ENCODE results near the gene EARS2. TPM values are rescaled to one million over a fixed set of nuclear protein-coding genes. Genes with fewer than 3 reads are reported as not detected.

Gene EARS2
- total RNA-seq, 4 donors from 2014 or later: 13.8 to 37.4 (median 28.0) TPM

DNA sequence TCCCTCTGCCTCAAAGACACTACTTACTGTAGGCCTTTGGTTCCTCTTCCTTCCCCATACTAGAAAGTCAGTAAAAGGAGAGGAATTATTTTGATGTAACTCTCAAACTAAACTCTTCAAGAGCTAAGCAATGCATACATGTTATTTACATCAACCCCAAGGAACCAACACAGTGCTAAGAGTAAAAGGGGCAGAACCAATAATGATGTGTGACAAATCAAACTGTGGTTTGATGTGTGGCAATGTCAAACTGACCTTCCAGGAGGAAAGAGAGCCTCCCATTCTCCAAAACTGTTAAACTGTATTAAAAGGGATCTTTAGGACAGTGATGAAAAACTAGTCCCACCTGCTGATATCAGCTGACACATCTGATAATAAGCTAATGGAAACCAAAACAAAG is 23.2 kb upstream of the EARS2 start:
- Histone ChIP-seq H3K4me3 (no peak overlapping the region), H3K4me1 (peaks cover 0 to 5% (median 0%) of the 10 kb centered on the region in 4 donors), H3K9me3 (no peaks in the 10 kb centered on the region), H3K27ac (no peak overlapping the region), H3K36me3 (peaks cover 0 to 75% (median 0%) of the 10 kb centered on the region in 3 donors), H3K27me3 (no peaks in the 10 kb centered on the region)
- TF ChIP-seq, protein P1, sequence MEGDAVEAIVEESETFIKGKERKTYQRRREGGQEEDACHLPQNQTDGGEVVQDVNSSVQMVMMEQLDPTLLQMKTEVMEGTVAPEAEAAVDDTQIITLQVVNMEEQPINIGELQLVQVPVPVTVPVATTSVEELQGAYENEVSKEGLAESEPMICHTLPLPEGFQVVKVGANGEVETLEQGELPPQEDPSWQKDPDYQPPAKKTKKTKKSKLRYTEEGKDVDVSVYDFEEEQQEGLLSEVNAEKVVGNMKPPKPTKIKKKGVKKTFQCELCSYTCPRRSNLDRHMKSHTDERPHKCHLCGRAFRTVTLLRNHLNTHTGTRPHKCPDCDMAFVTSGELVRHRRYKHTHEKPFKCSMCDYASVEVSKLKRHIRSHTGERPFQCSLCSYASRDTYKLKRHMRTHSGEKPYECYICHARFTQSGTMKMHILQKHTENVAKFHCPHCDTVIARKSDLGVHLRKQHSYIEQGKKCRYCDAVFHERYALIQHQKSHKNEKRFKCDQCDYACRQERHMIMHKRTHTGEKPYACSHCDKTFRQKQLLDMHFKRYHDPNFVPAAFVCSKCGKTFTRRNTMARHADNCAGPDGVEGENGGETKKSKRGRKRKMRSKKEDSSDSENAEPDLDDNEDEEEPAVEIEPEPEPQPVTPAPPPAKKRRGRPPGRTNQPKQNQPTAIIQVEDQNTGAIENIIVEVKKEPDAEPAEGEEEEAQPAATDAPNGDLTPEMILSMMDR (IDR thresholded peaks at IDR 0.05): no peak
- TF ChIP-seq POLR2A (IDR thresholded peaks at IDR 0.05): no peak
- DNase-seq: no peak

DNA sequence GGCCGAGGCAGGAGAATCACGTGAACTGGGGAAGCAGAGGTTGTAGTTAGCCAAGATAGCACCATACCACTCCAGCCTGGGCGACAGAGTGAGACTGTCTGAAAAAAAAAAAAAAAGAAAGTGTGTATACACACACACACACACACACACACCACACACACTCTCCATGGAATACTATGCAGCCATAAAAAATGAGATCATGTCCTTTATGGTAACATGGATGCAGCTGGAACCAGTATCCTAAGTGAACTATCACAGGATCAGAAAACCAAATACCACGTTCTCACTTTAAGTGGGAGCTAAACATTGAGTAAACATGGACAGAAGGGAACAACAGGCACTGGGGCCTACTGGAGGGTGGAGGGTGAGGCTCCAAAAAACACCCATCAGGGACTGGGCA is 22.2 kb upstream of the EARS2 start:
- H3K27ac ChIP-seq: no peak overlapping the region
- no peaks in the 10 kb centered on the region for H3K9me3 ChIP-seq
- no peaks in the 10 kb centered on the region for H3K27me3 ChIP-seq
- no peak for TF ChIP-seq POLR2A (IDR thresholded peaks at IDR 0.05)
- TF ChIP-seq, protein P1 (IDR thresholded peaks at IDR 0.05): no peak
- peaks cover 0 to 5% (median 0%) of the 10 kb centered on the region in 4 donors for H3K4me1 ChIP-seq
- peaks cover 0 to 74% (median 0%) of the 10 kb centered on the region in 3 donors for H3K36me3 ChIP-seq
- no peak for DNase-seq
- H3K4me3 ChIP-seq: no peak overlapping the region

DNA sequence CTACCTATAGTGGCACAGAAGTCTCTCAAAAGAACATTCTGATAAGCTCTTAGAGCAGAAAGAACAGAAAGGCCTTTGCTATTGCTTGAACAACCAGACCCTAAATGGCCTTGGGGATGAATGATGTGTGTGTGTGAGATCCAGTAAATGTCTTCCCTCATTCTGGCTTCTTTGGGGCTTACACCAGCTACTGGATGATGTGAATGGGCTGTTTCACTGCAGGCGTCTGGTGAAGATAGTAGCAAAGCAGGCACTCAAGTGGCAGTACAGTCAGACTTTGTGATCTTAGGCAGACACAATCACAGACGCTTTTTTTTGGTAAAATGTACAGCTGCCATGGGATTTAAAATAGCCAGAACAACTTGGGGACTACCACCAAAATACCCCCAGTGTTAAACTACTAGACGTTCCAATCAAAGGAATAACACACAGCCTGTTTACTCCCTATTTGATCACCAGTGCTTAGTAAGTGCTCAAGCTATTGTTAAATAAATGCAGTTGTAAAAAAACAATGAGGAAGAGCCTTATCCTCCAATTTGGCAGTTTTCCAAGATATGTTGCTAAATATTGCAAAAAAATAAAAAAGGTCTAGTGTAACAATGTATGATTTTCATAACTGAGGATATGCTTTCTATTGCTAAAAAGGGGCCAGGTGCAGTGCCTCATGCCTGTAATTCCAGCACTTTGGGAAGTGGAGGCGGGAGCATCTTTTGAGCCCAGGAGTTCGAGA is 21.1 kb upstream of the EARS2 start:
- Histone ChIP-seq H3K27me3 (no peaks in the 10 kb centered on the region), H3K36me3 (peaks cover 0 to 73% (median 0%) of the 10 kb centered on the region in 3 donors), H3K27ac (no peak overlapping the region), H3K9me3 (no peaks in the 10 kb centered on the region), H3K4me1 (peaks cover 0 to 5% (median 0%) of the 10 kb centered on the region in 4 donors), H3K4me3 (no peak overlapping the region)
- TF ChIP-seq POLR2A (IDR thresholded peaks at IDR 0.05): no peak
- TF ChIP-seq, protein P1 (IDR thresholded peaks at IDR 0.05): no peak
- DNase-seq: no peak

DNA sequence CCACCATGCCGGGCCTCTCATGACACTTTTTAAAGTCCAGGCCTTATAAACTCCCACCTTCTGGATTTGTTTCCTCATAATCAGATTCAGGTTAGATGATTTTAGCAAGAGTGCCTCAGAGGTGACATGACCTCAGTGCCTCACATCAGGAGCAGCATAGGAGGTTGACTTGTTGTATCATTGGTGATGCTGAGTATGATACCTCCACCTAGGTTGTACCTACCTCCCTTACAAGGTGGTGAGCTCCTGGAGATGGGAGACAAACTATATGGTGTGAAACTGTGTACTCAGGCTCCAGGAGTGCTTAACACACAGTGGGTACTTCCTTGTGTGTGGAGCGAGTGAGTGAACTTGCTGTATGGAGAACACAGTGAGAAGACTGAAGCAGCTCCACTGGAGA is 20.3 kb upstream of the EARS2 start:
- no peak overlapping the region for H3K4me3 ChIP-seq
- no peaks in the 10 kb centered on the region for H3K9me3 ChIP-seq
- peaks cover 0 to 5% (median 0%) of the 10 kb centered on the region in 4 donors for H3K4me1 ChIP-seq
- no peak overlapping the region for H3K27ac ChIP-seq
- TF ChIP-seq, protein P1 (IDR thresholded peaks at IDR 0.05): no peak
- no peak for TF ChIP-seq POLR2A (IDR thresholded peaks at IDR 0.05)
- peaks cover 0 to 73% (median 0%) of the 10 kb centered on the region in 3 donors for H3K36me3 ChIP-seq
- no peak for DNase-seq
- no peaks in the 10 kb centered on the region for H3K27me3 ChIP-seq

DNA sequence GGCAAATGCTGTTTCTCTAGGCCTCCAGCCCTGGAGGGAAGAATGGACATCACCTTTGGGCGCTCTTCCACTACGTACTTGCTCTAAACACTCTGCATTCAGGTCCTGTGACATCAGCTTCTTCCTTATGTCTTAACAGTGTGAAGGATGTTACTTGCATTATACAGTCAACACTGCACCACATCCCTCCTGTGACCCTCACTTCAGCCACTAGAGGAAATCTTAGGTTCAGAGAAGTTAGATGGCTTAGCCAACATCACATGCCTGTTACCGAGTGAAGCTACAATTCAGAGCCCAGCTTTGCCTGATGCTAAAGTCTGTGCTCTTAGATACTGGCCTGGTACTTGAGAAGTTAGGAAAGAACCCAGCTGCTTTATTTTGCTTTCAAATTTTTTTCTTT is 18.7 kb upstream of the EARS2 start:
- Histone ChIP-seq H3K9me3 (no peaks in the 10 kb centered on the region), H3K4me3 (no peak overlapping the region), H3K27ac (no peak overlapping the region), H3K4me1 (peaks cover 0 to 5% (median 1%) of the 10 kb centered on the region in 4 donors), H3K36me3 (peaks cover 0 to 71% (median 0%) of the 10 kb centered on the region in 3 donors), H3K27me3 (no peaks in the 10 kb centered on the region)
- TF ChIP-seq, protein P1 (IDR thresholded peaks at IDR 0.05): no peak
- no peak for TF ChIP-seq POLR2A (IDR thresholded peaks at IDR 0.05)
- DNase-seq: no peak
